GM10266 (cell line): ENCODE data around the gene OCIAD1.
A peak's percentile ranks its signal among the peaks of the same experiment; 100 is the strongest.
"Not testable (repeated sequence)": the region's sequence is repeated elsewhere in the genome, so short reads cannot be mapped to it uniquely, and the experiment has no call there.

Experiments
- DNase-seq: peaks from one replicate; pipeline ENCODE4 v3.0.0; 2012; ENCODE audit errors: extremely low spot score
- CTCF ChIP-seq: IDR thresholded peaks from 2 replicates; pipeline ENCODE4 v1.5.1; 2012; ENCODE audit warnings: mild to moderate bottlenecking, low read depth; ENCODE audit not compliant: control insufficient read depth, insufficient read depth; ENCODE audit errors: missing control alignments

The OCIAD1 gene

GRCh38 chr4:48801016-48801715 lies 29.7 kb upstream of the OCIAD1 start:
- DNase-seq, result no peak
- no peak for TF ChIP-seq CTCF

GRCh38 chr4:48804584-48805301 lies 26.1 kb upstream of the OCIAD1 start:
- DNase-seq, result no peak
- no peak for TF ChIP-seq CTCF

GRCh38 chr4:48812866-48813265 lies 18.0 kb upstream of the OCIAD1 start:
- no peak for TF ChIP-seq CTCF
- no peak for DNase-seq

GRCh38 chr4:48813964-48814363 lies 16.9 kb upstream of the OCIAD1 start:
- peak; percentile 38 for DNase-seq
- no peak for TF ChIP-seq CTCF

GRCh38 chr4:48815483-48815882 lies 15.4 kb upstream of the OCIAD1 start:
- no peak for TF ChIP-seq CTCF

GRCh38 chr4:48816297-48816696 lies 14.6 kb upstream of the OCIAD1 start:
- not testable (repeated sequence) for DNase-seq

More at GRCh38 chr4:48815483-48815882, 15.4 kb upstream of the OCIAD1 start:
- DNase-seq, result peak; percentile 23

GRCh38 chr4:48816971-48817370 lies 13.9 kb upstream of the OCIAD1 start:
- DNase-seq, result no peak
- no peak for TF ChIP-seq CTCF

GRCh38 chr4:48821431-48821830 lies 9.5 kb upstream of the OCIAD1 start:
- not testable (repeated sequence) for DNase-seq
